ENCODE results near the gene SGSM2.

SGSM2 gene

DNA sequence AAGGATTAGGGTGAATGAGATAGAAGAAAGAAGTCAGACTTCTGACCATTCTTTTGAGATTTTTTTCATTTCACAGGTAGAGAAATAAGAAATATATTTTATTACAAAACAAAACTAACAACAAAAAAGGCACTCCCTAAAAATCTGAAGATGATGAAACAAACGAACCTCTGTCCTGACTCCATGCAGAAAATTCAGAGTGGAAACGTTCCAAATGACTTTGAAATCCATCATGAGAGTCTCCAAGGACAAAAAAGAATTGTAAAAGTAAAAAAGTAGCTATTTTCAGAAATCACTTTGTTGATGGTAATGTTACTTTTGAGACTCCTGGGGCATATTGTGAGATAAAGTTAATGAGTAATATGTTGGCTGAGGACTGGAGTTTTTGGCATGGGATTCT lies 89.9 kb downstream of the SGSM2 start:
- DNase-seq: no peak

- no peak for DNase-seq
These were observed 90.6 kb downstream of the SGSM2 start for GRCh38 chr17:2427910-2428309.

Measured in CD4-positive, alpha-beta T cell treated with Interleukin-12 subunit alpha and Interleukin-12 subunit beta, for 1 hour (primary cell).